ENCODE measurements around the gene RPL10. TPM values are rescaled to one million over a fixed set of nuclear protein-coding genes. Genes with fewer than 3 reads are reported as not detected.
"Not testable (repeated sequence)": the region's sequence is repeated elsewhere in the genome, so short reads cannot be mapped to it uniquely, and the experiment has no call there.

RPL10 gene
- total and polyA plus RNA-seq, 9 of the 15 experiments (the other 6 are each of a cell fraction or from before 2014, with no cell fraction given) = 3,774 to 7,600 (median 5,014) TPM

GRCh38 chrX:154400369-154400817 lies 2.2 kb downstream of the RPL10 start:
- Histone ChIP-seq H3K9ac (ENCODE audit: insufficient read depth in 1 of 2, low read depth in 2 of 2, low read length in 2 of 2) (peak overlapping the region; percentile 95 to 98; a peak in 3 of 4 replicates), H3K79me2 (ENCODE audit: control insufficient read depth, insufficient read depth, low read length) (peaks cover 42% of the 10 kb centered on the region), H4K20me1 (replicated peaks; ENCODE audit: control insufficient read depth, insufficient read depth, low read length) (peaks cover 13% of the 10 kb centered on the region), H3K4me1 (replicated peaks in 1 of 2; ENCODE audit: control insufficient read depth in 2 of 2, insufficient read depth in 2 of 2, low read length in 2 of 2) (peaks cover 5 to 22% of the 10 kb centered on the region in 2 experiments; a peak in 3 of 5 replicates), H3K4me3 (peak overlapping the region; percentile 64), H3K4me2 (ENCODE audit: insufficient read depth, low read length) (peak overlapping the region; percentile 97), H3K27ac (ENCODE audit: extremely low read depth, low read depth, low read length) (peak overlapping the region; percentile 97; the same call in 2 of the 3 replicates), H3K36me3 (ENCODE audit: control insufficient read depth, insufficient read depth, low read length) (peaks cover 35% of the 10 kb centered on the region)
- H2AFZ ChIP-seq (ENCODE audit: low read depth, low read length); ATAC-seq; H3K9me3 ChIP-seq (replicated peaks; ENCODE audit: control insufficient read depth, insufficient read depth, low read depth, low read length); FAIRE-seq; H3K27me3 ChIP-seq (ENCODE audit: control insufficient read depth in 2 of 2, insufficient read depth in 2 of 2, low read length in 2 of 2); H3K9me1 ChIP-seq (ENCODE audit: control insufficient read depth, insufficient read depth, low read length); DNase-seq (ENCODE audit: extremely low read depth in 1 of 4, low spot score in 3 of 4); intact Hi-C loops (cut with micrococcal nuclease); BruUV-seq (replicated peaks): not testable (repeated sequence)
- 35% methylated on average over 2 of the region's 6 CpGs for WGBS (ENCODE audit: insufficient coverage, low coverage, missing lambda C conversion rate)
- TF ChIP-seq RBFOX2 (IDR thresholded peaks at IDR 0.05; ENCODE audit: low read depth, low read length) (peak; percentile 85), POLR2G (IDR thresholded peaks at IDR 0.05; ENCODE audit: low read depth, low read length) (peak; percentile 73; the same call in 1 of the 2 replicates), RBM22 (IDR thresholded peaks at IDR 0.05; ENCODE audit: low read depth, low read length, poor library complexity, severe bottlenecking) (peak; percentile 72), BCLAF1 (IDR thresholded peaks at IDR 0.05; ENCODE audit: borderline replicate concordance in 1 of 2, control insufficient read depth in 1 of 2, low read depth in 2 of 2, low read length in 1 of 2) (0 out of 4 replicates have a peak, but pooled peaks of 1 of the 2 experiments have one; percentile 9)
- in situ Hi-C loops (cut with MboI) = loop anchor here (10.0 kb wide), 1 partner anchor 134 kb away; no protein-coding TSS in a partner anchor
- POLR2A ChIA-PET = interaction anchor here (0.6 to 6.0 kb wide), 14 partner anchors 10 to 141 kb away, joined by 3 to 85 read pairs (median 8); partner anchors contain the start of genes ATP6AP1, DNASE1L1, FAM3A and TAFAZZIN
- CTCF ChIA-PET (ENCODE audit: low intra/inter-chr PET ratio) = interaction anchor here (0.5 to 3.3 kb wide), 2 partner anchors 134 to 138 kb away, joined by 3 to 17 read pairs; no protein-coding TSS in a partner anchor

Measured in K562 (cell line).